ENCODE data around the gene TCF19.
"Not testable (repeated sequence)": the region's sequence is repeated elsewhere in the genome, so short reads cannot be mapped to it uniquely, and the experiment has no call there.

TCF19 gene

DNA sequence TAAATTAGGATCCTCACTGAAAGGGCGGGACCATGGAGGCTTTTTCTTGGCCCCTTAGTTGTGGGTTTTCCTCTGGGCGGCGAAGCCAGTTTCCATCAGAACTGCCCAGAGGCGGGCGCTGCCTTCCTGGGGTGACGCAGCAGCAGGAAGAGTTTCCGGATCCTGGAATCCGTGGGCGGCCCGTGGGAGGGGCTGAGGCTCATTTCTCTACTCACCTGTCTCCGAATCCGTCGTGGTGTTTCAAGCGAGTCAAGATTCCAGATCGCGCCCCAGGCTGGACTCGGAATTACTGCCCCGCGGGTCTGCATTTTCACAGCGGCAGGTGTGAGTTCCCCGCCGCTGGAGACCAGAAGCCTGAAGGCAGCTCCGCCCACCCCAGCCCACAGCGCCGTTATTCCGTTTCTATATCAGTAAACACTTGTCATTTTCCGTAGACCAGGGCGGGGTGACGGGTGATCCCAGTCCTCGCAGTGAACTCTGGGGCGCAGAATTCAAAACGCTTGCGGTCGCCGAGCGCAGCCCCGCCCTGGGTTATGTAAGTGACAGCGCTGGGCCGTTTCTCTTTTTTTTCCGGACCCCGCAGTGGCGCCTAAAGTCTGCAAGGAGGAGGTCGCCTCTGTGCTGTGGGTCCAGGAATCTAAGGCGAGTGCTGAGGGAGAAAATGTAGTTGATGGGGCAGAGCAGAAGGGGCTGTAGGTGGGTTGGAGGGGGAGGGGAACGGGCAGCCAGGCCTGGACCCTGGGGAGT, 39.3 kb downstream of the TCF19 start:
- no peaks in the 10 kb centered on the region for H3K36me3 ChIP-seq (ENCODE audit: low read depth)
- DNase-seq (ENCODE audit: low spot score) (peak; percentile 85), ATAC-seq (ENCODE audit: low read depth) (peak; percentile 86)
- H3K9me3 ChIP-seq (ENCODE audit: severe bottlenecking): no peaks in the 10 kb centered on the region
- peaks cover 8% of the 10 kb centered on the region for H3K4me1 ChIP-seq (ENCODE audit: insufficient read depth, poor library complexity, severe bottlenecking)
- H3K27me3 ChIP-seq (ENCODE audit: insufficient read depth, poor library complexity, severe bottlenecking): no peaks in the 10 kb centered on the region
- H3K27ac ChIP-seq (ENCODE audit: poor library complexity, severe bottlenecking): peak overlapping the region; percentile 87
- peak overlapping the region; percentile 50 for H3K4me3 ChIP-seq (ENCODE audit: severe bottlenecking)
- TF ChIP-seq CTCF (IDR thresholded peaks at IDR 0.05; ENCODE audit: poor library complexity, severe bottlenecking): no peak

DNA sequence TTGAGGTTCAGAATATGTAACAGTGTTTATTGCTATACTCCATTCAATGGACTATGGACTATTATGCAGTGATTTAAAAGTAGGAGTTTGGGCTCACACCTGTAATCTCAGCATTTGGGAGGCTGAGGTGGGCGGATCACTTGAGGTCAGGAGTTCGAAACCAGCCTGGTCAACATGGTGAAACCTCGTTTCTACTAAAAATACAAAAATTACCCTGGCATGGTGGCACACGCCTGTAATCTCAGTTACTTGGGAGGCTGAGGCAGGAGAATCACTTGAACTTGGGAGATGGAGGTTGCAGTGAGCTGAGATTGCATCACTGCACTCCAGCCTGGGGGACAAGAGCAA, 40.7 kb downstream of the TCF19 start:
- not testable (repeated sequence) for H3K4me3 ChIP-seq (ENCODE audit: severe bottlenecking); H3K27ac ChIP-seq (ENCODE audit: poor library complexity, severe bottlenecking); H3K27me3 ChIP-seq (ENCODE audit: insufficient read depth, poor library complexity, severe bottlenecking); DNase-seq (ENCODE audit: low spot score); H3K9me3 ChIP-seq (ENCODE audit: severe bottlenecking); ATAC-seq (ENCODE audit: low read depth); H3K36me3 ChIP-seq (ENCODE audit: low read depth)
- peaks cover 16% of the 10 kb centered on the region for H3K4me1 ChIP-seq (ENCODE audit: insufficient read depth, poor library complexity, severe bottlenecking)

GRCh38 chr6:31202259-31203166, 44.1 kb downstream of the TCF19 start:
- Histone ChIP-seq H3K4me1 (ENCODE audit: insufficient read depth, poor library complexity, severe bottlenecking) (peaks cover 16% of the 10 kb centered on the region), H3K27me3 (ENCODE audit: insufficient read depth, poor library complexity, severe bottlenecking) (no peaks in the 10 kb centered on the region), H3K27ac (ENCODE audit: poor library complexity, severe bottlenecking) (peak overlapping the region; percentile 82), H3K4me3 (ENCODE audit: severe bottlenecking) (no peak overlapping the region), H3K36me3 (ENCODE audit: low read depth) (no peaks in the 10 kb centered on the region), H3K9me3 (ENCODE audit: severe bottlenecking) (no peaks in the 10 kb centered on the region)
- peak; percentile 51 for ATAC-seq (ENCODE audit: low read depth)
- DNase-seq (ENCODE audit: low spot score): no peak
- TF ChIP-seq CTCF (IDR thresholded peaks at IDR 0.05; ENCODE audit: poor library complexity, severe bottlenecking): no peak

DNA sequence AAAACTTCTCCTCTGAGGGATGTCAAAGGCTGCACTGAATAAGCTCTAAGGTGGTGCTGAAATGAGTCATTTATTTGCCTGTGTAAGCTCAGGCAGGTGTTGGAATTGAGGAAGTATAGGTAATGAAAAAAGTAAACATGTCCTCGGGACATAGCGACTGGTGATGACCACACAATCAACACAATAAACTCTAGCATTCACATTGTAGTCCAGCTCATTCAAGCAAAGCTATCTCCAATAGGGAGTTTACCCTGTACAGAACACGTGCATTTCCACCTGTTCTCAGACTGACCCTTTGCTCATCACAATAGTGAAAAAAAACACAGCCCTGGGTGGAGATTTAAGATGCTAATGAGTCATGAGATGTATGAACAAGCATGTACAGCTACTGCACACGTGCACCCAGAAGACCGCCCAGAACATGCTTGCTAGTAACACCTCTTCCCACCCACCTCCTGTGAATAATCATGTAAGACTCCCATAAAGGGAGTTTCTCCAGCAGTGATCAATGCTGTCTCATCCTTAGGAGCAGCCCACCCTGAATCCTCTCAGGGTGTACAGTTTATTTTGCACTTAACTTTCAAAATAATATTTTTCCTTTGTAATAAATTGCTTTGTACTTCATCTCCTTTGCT, 45.1 kb downstream of the TCF19 start:
- DNase-seq (ENCODE audit: low spot score): no peak
- H3K4me1 ChIP-seq (ENCODE audit: insufficient read depth, poor library complexity, severe bottlenecking): peaks cover 16% of the 10 kb centered on the region

More for the DNA sequence above, 45.1 kb downstream of the TCF19 start:
- peak overlapping the region; percentile 82 for H3K27ac ChIP-seq (ENCODE audit: poor library complexity, severe bottlenecking)
- no peaks in the 10 kb centered on the region for H3K36me3 ChIP-seq (ENCODE audit: low read depth)
- no peaks in the 10 kb centered on the region for H3K27me3 ChIP-seq (ENCODE audit: insufficient read depth, poor library complexity, severe bottlenecking)
- peak overlapping the region; percentile 28 for H3K4me3 ChIP-seq (ENCODE audit: severe bottlenecking)
- H3K9me3 ChIP-seq (ENCODE audit: severe bottlenecking): no peaks in the 10 kb centered on the region
- peak; percentile 90 for ATAC-seq (ENCODE audit: low read depth)
- TF ChIP-seq CTCF (IDR thresholded peaks at IDR 0.05; ENCODE audit: poor library complexity, severe bottlenecking): no peak
